ENCODE results near the gene SIGLEC7. TPM values are rescaled to one million over a fixed set of nuclear protein-coding genes. Genes with fewer than 3 reads are reported as not detected.
"Not testable (repeated sequence)": the region's sequence is repeated elsewhere in the genome, so short reads cannot be mapped to it uniquely, and the experiment has no call there.

SIGLEC7 gene
- total RNA-seq, 1 experiment from 2014 or later, result not detected

- peak overlapping the region; percentile 64 for H3K4me3 Mint-ChIP-seq (ENCODE audit: unreplicated experiment)
- H3K4me3 ChIP-seq (ENCODE audit: low read depth, low read length), result no peak overlapping the region
- no peaks in the 10 kb centered on the region for H3K36me3 Mint-ChIP-seq (ENCODE audit: insufficient read depth, unreplicated experiment)
- no peak overlapping the region for H3K27ac Mint-ChIP-seq (ENCODE audit: unreplicated experiment)
- ChIA-PET CTCF (interaction anchor here (1.4 kb wide), 1 partner anchor 148 kb away, joined by 4 read pairs; no protein-coding TSS in a partner anchor), POLR2A (no interaction called here)
- no TSS peak for BruUV-seq (replicated peaks)
- no peaks in the 10 kb centered on the region for H3K9me3 ChIP-seq
- TF ChIP-seq, protein P1, sequence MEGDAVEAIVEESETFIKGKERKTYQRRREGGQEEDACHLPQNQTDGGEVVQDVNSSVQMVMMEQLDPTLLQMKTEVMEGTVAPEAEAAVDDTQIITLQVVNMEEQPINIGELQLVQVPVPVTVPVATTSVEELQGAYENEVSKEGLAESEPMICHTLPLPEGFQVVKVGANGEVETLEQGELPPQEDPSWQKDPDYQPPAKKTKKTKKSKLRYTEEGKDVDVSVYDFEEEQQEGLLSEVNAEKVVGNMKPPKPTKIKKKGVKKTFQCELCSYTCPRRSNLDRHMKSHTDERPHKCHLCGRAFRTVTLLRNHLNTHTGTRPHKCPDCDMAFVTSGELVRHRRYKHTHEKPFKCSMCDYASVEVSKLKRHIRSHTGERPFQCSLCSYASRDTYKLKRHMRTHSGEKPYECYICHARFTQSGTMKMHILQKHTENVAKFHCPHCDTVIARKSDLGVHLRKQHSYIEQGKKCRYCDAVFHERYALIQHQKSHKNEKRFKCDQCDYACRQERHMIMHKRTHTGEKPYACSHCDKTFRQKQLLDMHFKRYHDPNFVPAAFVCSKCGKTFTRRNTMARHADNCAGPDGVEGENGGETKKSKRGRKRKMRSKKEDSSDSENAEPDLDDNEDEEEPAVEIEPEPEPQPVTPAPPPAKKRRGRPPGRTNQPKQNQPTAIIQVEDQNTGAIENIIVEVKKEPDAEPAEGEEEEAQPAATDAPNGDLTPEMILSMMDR (IDR thresholded peaks at IDR 0.05; ENCODE audit: insufficient read depth in 1 of 2, low read depth in 1 of 2, low read length in 1 of 2, severe bottlenecking in 1 of 2, unreplicated experiment in 1 of 2), result no peak
- H3K4me1 ChIP-seq, result no peaks in the 10 kb centered on the region; the same call in 1 of the 2 replicates
- no peaks in the 10 kb centered on the region; the same call in 1 of the 2 replicates for H3K27me3 ChIP-seq (replicated peaks; ENCODE audit: control insufficient read depth, insufficient read depth, low read length)
- peaks cover 5% of the 10 kb centered on the region for H3K4me1 Mint-ChIP-seq (ENCODE audit: low read depth, unreplicated experiment)
- H3K9me3 Mint-ChIP-seq (ENCODE audit: unreplicated experiment), result no peaks in the 10 kb centered on the region
- H3K36me3 ChIP-seq (ENCODE audit: control insufficient read depth, insufficient read depth, low read length), result no peaks in the 10 kb centered on the region
- intact Hi-C loops (cut with micrococcal nuclease; ENCODE audit: unreplicated experiment), result loop anchor here (1.0 to 2.0 kb wide), 2 partner anchors 60 to 148 kb away; partner anchors contain the start of gene CTU1
- peaks cover 14% of the 10 kb centered on the region for H3K27me3 Mint-ChIP-seq (ENCODE audit: insufficient read depth, unreplicated experiment)
- DNase-seq, result no peak
Observed at GRCh38 chr19:51168564-51169282, 26.6 kb downstream of the SIGLEC7 start.

- H3K4me3 ChIP-seq (ENCODE audit: low read depth, low read length); H3K4me1 Mint-ChIP-seq (ENCODE audit: low read depth, unreplicated experiment); POLR2A ChIA-PET; H3K4me1 ChIP-seq; BruUV-seq (replicated peaks); H3K27me3 ChIP-seq (replicated peaks; ENCODE audit: control insufficient read depth, insufficient read depth, low read length); H3K36me3 Mint-ChIP-seq (ENCODE audit: insufficient read depth, unreplicated experiment); H3K36me3 ChIP-seq (ENCODE audit: control insufficient read depth, insufficient read depth, low read length); H3K9me3 Mint-ChIP-seq (ENCODE audit: unreplicated experiment); H3K27ac Mint-ChIP-seq (ENCODE audit: unreplicated experiment); H3K9me3 ChIP-seq: not testable (repeated sequence)
- Mint-ChIP-seq H3K4me3 (ENCODE audit: unreplicated experiment) (peak overlapping the region; percentile 64), H3K27me3 (ENCODE audit: insufficient read depth, unreplicated experiment) (peaks cover 12% of the 10 kb centered on the region)
- CTCF ChIA-PET, result interaction anchor here (1.3 to 1.4 kb wide), 2 partner anchors 13 to 148 kb away, joined by 4 to 5 read pairs; no protein-coding TSS in a partner anchor
- peak; percentile 70 to 85 for DNase-seq
- intact Hi-C loops (cut with micrococcal nuclease; ENCODE audit: unreplicated experiment), result loop anchor here (1.0 to 2.0 kb wide), 2 partner anchors 61 to 149 kb away; partner anchors contain the start of gene CTU1
- TF ChIP-seq, protein P1 (IDR thresholded peaks at IDR 0.05; ENCODE audit: insufficient read depth in 1 of 2, low read depth in 1 of 2, low read length in 1 of 2, severe bottlenecking in 1 of 2, unreplicated experiment in 1 of 2), result peak; percentile 75 to 86
Observed at GRCh38 chr19:51169283-51169918, 27.3 kb downstream of the SIGLEC7 start.

DNA sequence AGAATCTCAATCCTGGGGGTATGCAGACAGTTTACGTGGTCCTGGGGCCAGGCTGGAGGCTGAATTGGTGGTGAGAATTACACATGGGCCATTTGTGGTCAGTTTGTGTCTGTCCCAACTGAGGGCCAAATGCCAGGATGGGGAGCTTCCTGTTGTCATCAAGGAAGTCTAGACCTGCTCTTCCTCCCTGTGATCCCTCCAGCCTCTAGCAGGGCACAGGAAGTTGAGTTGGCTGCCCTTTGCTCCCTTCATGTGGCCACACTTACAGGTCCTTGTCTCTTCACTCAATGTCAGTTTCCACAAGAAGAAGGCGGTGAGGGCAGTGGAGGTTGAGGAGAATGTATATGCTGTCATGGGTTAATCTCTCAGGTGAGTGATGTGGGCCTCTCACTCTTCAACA, 30.1 kb downstream of the SIGLEC7 start:
- DNase-seq, result no peak
- no peaks in the 10 kb centered on the region for H3K9me3 Mint-ChIP-seq (ENCODE audit: unreplicated experiment)
- Histone ChIP-seq H3K9me3 (no peaks in the 10 kb centered on the region), H3K4me1 (no peaks in the 10 kb centered on the region; the same call in 1 of the 2 replicates), H3K36me3 (ENCODE audit: control insufficient read depth, insufficient read depth, low read length) (no peaks in the 10 kb centered on the region), H3K27me3 (replicated peaks; ENCODE audit: control insufficient read depth, insufficient read depth, low read length) (no peaks in the 10 kb centered on the region; the same call in 1 of the 2 replicates), H3K4me3 (ENCODE audit: low read depth, low read length) (no peak overlapping the region)
- POLR2A ChIA-PET, result no interaction called here
- H3K4me1 Mint-ChIP-seq (ENCODE audit: low read depth, unreplicated experiment), result peaks cover 5% of the 10 kb centered on the region
- no peak overlapping the region for H3K27ac Mint-ChIP-seq (ENCODE audit: unreplicated experiment)
- intact Hi-C loops (cut with micrococcal nuclease; ENCODE audit: unreplicated experiment), result no loop called here
- no TSS peak for BruUV-seq (replicated peaks)
- H3K4me3 Mint-ChIP-seq (ENCODE audit: unreplicated experiment), result no peak overlapping the region
- CTCF ChIA-PET, result no interaction called here
- no peaks in the 10 kb centered on the region for H3K36me3 Mint-ChIP-seq (ENCODE audit: insufficient read depth, unreplicated experiment)
- peaks cover 2% of the 10 kb centered on the region for H3K27me3 Mint-ChIP-seq (ENCODE audit: insufficient read depth, unreplicated experiment)
- TF ChIP-seq, protein P1 (IDR thresholded peaks at IDR 0.05; ENCODE audit: insufficient read depth in 1 of 2, low read depth in 1 of 2, low read length in 1 of 2, severe bottlenecking in 1 of 2, unreplicated experiment in 1 of 2), result no peak
